Endothelial cell of umbilical vein (primary cell): Measurements from ENCODE around the gene ATRIP.
A peak's percentile ranks its signal among the peaks of the same experiment; 100 is the strongest.

ENCODE experiments used
- EZH2 ChIP-seq: IDR thresholded peaks from 2 replicates; pipeline ENCODE4 v1.6.1; 2012; ENCODE audit warnings: borderline replicate concordance, low read depth, mild to moderate bottlenecking, moderate library complexity, low read length, inconsistent platforms; ENCODE audit not compliant: severe bottlenecking
- TF ChIP-seq, protein P1 (sequence below), 2 donors: IDR thresholded peaks; 1 replicate in 1 of 2; 2 replicates in 1 of 2; pipeline ENCODE4 v1.5.1; 2011; ENCODE audit warnings: low read length in 2 of 2, mild to moderate bottlenecking in 2 of 2, moderate library complexity in 2 of 2, control low read depth in 1 of 2, inconsistent platforms in 1 of 2, low read depth in 1 of 2; ENCODE audit not compliant: insufficient read depth in 1 of 2; ENCODE audit errors: extremely low read depth in 1 of 2

DNA sequence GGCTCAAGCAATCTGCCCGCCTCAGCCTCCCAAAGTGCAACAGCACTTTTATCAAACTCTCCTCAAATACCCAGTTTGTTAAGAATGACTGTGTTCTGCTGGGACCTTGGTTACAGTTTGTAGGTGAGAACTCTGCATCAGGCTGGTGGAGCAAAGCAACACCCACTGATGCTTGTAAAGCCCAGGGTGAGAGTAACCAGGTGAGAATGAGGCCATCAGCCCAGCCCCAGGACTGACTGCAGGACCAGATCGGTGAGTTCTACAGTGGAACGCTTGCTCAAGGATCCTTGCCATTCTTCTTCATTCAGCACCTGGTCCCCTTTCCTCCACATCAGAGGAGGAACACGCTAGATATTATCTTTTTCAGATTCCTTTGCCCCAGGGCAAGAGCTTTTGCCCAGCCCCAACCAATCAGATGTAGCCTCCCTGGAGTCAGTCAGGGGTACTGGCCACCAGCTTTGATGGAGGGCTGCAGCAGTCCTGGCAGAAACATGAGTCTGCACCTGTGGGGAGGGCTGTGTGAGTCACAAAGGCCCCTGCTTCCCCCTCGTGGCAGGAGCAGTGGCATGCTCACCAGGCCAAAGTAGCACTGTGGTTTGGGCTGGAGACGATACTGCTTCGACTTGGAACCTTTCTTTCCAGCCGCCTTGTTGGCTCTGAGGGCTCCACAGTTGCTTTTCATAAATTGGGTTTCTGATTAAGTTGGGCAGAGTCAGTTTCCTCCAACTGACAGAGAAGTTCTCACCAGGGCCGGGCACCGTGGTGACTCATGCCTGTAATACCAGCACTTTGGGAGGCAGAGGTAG, 60.9 kb downstream of the ATRIP start:
- TF ChIP-seq, protein P1, sequence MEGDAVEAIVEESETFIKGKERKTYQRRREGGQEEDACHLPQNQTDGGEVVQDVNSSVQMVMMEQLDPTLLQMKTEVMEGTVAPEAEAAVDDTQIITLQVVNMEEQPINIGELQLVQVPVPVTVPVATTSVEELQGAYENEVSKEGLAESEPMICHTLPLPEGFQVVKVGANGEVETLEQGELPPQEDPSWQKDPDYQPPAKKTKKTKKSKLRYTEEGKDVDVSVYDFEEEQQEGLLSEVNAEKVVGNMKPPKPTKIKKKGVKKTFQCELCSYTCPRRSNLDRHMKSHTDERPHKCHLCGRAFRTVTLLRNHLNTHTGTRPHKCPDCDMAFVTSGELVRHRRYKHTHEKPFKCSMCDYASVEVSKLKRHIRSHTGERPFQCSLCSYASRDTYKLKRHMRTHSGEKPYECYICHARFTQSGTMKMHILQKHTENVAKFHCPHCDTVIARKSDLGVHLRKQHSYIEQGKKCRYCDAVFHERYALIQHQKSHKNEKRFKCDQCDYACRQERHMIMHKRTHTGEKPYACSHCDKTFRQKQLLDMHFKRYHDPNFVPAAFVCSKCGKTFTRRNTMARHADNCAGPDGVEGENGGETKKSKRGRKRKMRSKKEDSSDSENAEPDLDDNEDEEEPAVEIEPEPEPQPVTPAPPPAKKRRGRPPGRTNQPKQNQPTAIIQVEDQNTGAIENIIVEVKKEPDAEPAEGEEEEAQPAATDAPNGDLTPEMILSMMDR (IDR thresholded peaks at IDR 0.05; ENCODE audit: extremely low read depth in 1 of 2, insufficient read depth in 1 of 2, low read depth in 1 of 2, low read length in 2 of 2), result peak; percentile 41 to 74
- TF ChIP-seq EZH2, result no peak
